NOMO-1 (cell line): ENCODE data around the gene ITGA4.

Experiments
- DNase-seq, 2 experiments: peaks; one replicate each; lab custom pipeline; 2025; ENCODE audit not compliant: unreplicated experiment in 2 of 2; lab: John Stamatoyannopoulos, UW

ITGA4 gene

DNA sequence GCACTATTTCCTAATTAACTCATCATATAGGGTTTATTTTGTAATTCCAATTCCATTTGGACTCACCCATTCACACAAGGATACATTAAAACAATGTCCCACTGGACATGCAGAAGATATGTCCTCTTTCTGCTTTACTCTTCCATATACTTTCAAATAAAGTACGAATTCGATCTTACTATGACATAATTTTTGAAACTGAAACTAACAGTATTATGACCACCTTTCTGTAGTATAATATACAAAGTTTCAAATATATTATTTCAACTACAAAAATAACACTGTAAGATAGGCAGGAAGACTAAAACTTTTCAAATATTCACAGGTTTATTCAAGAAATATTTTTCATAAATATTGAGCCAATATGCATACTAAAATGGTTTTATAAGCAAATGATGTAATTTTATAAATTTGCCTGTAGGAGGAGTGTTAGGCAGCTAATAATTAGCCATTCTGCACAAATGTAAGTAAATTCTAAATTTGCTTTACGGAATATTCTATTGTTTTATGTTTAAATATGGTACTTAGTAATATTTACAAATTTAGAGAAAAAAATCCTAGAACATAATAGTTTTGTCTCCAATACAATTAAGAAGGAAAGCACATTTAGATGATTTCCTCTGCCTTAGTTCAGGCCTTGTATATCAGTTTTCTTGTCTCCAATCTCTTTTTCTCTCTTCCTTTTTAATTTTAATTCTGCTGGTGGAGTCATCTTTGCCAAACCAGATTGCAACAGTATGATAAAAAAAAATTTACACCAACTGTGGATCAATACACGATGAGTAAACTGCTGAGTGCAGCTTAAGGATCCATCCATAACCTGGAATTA lies 113.9 kb downstream of the ITGA4 start:
- DNase-seq: peak; percentile 7 to 9

DNA sequence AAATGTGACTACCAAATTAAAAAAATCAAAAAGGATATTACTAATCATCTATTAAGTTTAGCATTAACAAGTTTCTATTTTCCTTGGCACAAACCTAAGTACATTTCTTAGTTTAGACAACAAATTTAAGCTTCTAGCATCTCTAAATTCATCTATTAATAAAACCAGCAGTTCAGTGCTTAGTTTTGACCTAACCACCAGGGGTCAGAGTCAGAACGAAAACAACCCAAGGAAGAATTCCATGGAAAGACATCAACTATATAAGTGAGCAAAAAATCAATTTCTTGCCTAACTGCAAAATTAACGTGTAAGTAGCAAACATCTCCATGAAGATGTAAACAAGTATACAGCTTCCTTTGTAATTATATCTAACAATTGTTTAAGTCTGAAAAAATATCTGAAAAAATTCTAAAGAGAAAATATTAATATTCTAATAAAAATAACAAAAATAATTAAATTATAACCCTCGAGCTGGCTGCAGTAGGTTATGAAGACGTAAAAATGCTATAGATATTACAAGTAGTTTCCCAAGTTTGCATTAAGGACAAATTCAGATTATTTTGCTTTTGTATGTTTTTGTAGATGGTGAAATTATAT lies 116.1 kb downstream of the ITGA4 start:
- peak in 1 of 2 experiments; percentile 38 for DNase-seq

DNA sequence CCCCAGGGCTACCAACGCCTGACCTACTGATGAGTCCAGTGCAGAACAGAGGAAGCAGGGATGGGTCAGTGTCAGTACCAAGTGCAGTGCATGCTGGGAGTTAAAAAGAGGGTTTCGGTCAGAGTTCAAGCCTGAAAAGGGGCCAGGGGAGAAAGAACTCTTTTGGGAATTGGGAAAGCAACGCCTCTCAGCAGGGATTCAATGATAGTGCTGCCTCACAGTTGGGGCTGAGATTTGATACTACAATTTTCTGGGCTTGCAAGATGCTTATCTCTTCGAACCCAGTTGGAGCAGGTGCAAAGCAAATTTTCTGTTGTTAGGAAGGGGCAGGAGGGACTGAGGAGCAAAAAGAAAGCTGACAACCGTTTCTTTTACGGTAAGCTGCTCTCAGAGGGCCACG lies 117.1 kb downstream of the ITGA4 start:
- no peak for DNase-seq

DNA sequence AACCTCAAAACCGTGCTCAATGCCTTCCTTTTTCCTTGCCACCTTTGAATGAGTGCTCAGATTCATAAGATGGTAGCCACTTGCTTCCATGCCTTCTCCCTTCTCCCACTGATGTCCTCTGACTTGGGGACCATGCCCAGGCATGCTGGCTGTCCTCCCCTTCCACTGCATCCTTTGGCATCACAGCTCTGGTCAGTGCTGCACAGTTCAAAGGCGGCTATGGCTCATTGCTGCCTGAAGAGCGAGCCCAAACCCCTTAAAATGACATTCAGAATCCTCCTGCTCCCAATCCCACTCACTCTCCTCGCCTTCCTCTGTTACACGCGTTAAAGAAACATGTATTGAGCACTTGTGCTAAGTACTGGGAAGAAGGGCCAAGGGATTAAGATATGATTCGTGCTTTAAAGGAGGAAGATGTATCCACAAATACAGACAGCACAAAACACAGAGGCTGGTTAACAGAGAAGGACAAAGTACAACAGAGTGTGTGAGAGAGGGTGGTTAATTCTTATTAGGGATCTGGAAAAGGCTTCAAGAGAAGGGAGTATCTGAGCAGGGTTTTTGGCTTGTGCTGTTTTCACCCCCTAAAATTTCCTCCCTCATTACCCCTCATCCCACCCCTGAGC lies 118.0 kb downstream of the ITGA4 start:
- DNase-seq: peak in 1 of 2 experiments; percentile 66

GRCh38 chr2:181575650-181576025 lies 118.5 kb downstream of the ITGA4 start:
- DNase-seq: peak; percentile 93 to 94

- no peak for DNase-seq
Observed at GRCh38 chr2:181576431-181576830, 119.2 kb downstream of the ITGA4 start.

- DNase-seq: no peak
Observed at GRCh38 chr2:181578829-181579228, 121.6 kb downstream of the ITGA4 start.

DNA sequence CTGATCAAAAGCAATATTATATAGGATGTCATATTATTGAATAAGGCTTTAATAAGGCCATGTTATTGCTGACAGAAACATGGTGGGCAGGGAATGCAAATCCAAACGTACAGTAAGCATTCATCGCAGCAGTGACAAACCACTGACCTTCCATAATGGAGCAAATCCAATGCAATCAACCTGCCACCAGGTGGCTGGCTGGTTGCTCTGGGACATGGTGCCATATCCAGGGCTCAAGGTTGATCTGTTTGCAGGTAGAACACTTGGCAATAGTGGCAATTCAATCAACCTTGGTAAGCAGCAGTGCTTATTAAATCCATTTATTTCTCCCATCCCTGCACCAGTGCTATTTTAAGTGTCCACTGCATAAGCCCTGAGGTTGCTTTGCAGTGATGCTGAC lies 124.3 kb downstream of the ITGA4 start:
- DNase-seq: no peak

- DNase-seq: no peak
Observed at GRCh38 chr2:181585732-181586131, 128.5 kb downstream of the ITGA4 start.
